Loucy (cell line): ENCODE results near the gene THPO.

Experiments
- EZH2phosphoT487 ChIP-seq: fragments of 200-600 bp; IDR thresholded peaks from 2 replicates; pipeline ENCODE4 v1.6.1; 2018; ENCODE audit warnings: antibody characterized with exemption, mild to moderate bottlenecking, moderate library complexity, borderline replicate concordance
- TF ChIP-seq, protein P1 (sequence below): fragments of 200-600 bp; sonication (generic); conservative IDR thresholded peaks from 2 replicates; pipeline ENCODE4 v1.5.1; 2014; ENCODE audit warnings: mild to moderate bottlenecking, antibody characterized with exemption, low read length

DNA sequence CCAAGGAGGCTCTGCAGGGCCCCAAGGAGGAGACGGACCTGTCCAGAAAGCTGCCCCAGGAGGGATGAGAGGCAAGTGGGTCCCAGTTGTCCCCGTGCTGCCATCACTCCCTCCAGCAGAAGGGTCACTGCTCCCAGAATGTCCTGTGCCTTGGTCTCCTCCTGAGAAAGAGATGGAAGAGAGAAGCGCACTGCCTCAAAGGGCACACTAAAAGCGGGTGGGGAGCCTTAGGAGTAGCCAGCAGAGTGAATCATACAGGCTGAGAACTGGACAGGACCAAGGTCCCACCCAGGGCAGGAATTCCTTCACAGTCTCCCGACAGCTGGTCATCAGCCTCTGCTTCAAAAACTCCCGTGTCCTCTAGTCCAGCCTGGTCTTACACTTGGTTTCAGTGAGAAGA lies 4.6 kb downstream of the THPO start:
- TF ChIP-seq, protein P1, sequence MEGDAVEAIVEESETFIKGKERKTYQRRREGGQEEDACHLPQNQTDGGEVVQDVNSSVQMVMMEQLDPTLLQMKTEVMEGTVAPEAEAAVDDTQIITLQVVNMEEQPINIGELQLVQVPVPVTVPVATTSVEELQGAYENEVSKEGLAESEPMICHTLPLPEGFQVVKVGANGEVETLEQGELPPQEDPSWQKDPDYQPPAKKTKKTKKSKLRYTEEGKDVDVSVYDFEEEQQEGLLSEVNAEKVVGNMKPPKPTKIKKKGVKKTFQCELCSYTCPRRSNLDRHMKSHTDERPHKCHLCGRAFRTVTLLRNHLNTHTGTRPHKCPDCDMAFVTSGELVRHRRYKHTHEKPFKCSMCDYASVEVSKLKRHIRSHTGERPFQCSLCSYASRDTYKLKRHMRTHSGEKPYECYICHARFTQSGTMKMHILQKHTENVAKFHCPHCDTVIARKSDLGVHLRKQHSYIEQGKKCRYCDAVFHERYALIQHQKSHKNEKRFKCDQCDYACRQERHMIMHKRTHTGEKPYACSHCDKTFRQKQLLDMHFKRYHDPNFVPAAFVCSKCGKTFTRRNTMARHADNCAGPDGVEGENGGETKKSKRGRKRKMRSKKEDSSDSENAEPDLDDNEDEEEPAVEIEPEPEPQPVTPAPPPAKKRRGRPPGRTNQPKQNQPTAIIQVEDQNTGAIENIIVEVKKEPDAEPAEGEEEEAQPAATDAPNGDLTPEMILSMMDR: no peak
- no peak for TF ChIP-seq EZH2phosphoT487
